ENCODE results near the gene ADAMTS14.
"Not testable (repeated sequence)": the region's sequence is repeated elsewhere in the genome, so short reads cannot be mapped to it uniquely, and the experiment has no call there.

DNA sequence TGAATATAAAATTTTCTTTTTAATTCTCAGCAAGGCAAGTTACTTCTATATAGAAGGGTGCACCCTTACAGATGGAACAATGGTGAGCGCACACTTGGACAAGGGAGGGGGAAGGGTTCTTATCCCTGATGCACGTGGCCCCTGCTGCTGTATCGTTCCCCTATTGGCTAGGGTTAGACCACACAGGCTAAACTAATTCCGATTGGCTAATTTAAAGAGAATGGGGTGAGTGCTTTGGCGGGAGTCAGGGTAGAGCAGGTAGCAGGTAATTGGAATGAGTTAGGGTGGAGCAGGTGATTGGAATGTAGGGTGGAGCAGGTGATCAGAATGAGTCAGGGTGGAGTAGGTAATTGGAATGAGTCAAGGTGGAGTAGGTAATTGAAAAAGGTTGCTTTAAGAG is 37.8 kb upstream of the ADAMTS14 start:
- not testable (repeated sequence) for TF ChIP-seq RARB (CRISPR knock-in tag; IDR thresholded peaks at IDR 0.05); ZFP3 (CRISPR knock-in tag; IDR thresholded peaks at IDR 0.05); PATZ1 (CRISPR knock-in tag; IDR thresholded peaks at IDR 0.05; ENCODE audit: borderline replicate concordance); ZFP30 (CRISPR knock-in tag; IDR thresholded peaks at IDR 0.05); ZC3H10 (CRISPR knock-in tag; IDR thresholded peaks at IDR 0.05); TSHZ2 (CRISPR knock-in tag; IDR thresholded peaks at IDR 0.05); CSDC2 (CRISPR knock-in tag; IDR thresholded peaks at IDR 0.05); PPARA (CRISPR knock-in tag; IDR thresholded peaks at IDR 0.05; ENCODE audit: borderline replicate concordance)
- TF ChIP-seq, protein P1, sequence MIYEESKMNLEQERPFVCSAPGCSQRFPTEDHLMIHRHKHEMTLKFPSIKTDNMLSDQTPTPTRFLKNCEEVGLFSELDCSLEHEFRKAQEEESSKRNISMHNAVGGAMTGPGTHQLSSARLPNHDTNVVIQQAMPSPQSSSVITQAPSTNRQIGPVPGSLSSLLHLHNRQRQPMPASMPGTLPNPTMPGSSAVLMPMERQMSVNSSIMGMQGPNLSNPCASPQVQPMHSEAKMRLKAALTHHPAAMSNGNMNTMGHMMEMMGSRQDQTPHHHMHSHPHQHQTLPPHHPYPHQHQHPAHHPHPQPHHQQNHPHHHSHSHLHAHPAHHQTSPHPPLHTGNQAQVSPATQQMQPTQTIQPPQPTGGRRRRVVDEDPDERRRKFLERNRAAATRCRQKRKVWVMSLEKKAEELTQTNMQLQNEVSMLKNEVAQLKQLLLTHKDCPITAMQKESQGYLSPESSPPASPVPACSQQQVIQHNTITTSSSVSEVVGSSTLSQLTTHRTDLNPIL (CRISPR knock-in tag; IDR thresholded peaks at IDR 0.05; ENCODE audit: low read depth), result not testable (repeated sequence)

Measured in SK-N-SH treated with all-trans-retinoic acid at 6 μM for 48 hours (cell line).